ENCODE measurements around the gene PTBP2. TPM values are rescaled to one million over a fixed set of nuclear protein-coding genes. Genes with fewer than 3 reads are reported as not detected.

The PTBP2 gene
- 79.8 TPM for total RNA-seq

GRCh38 chr1:96721416-96722160 lies at the start of gene PTBP2:
Gene PTBP2, plus strand, starts transcription at chr1:96721784. Its CDS starts 81 bp downstream, at chr1:96721865.
- DNase-seq, result peak; percentile 95

DNA sequence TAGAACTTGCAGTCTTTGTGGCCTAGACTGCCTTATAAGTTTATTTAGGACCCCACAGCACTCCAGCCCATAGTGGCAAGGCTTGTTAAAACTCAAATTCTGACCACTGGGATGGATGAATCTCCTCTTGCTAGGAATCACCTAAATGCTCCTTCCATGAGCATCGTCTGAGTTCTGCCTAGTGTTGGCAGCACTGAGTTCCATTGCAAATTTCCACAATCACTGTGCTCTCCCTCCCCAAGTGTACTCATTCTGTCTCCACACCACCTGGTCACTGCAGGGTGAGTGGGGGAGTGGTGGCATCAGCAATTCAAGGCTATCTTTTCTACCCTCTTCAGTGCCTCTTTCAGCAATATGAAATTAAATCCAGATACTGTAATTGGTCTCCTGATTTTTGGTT lies 46.7 kb upstream of the PTBP2 start:
- DNase-seq, result no peak

DNA sequence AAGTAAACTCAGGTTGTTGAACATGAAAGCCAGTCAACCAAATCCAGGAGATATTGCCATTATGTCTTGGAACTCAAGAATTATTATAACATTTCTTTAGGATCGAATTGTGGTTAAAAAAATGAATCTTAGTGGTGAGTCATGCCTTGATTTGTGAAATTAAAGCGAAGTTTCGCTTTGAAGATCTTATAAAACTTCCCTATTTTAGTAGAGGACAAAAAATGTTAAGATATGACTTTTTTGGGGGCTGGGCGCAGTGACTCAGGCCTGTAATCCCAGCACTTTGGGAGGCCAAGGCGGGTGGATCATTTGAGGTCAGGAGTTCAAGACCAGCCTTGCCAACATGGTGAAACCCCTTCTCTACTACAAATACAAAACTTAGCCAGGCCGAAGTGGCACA lies 39.5 kb upstream of the PTBP2 start:
- no peak for DNase-seq

DNA sequence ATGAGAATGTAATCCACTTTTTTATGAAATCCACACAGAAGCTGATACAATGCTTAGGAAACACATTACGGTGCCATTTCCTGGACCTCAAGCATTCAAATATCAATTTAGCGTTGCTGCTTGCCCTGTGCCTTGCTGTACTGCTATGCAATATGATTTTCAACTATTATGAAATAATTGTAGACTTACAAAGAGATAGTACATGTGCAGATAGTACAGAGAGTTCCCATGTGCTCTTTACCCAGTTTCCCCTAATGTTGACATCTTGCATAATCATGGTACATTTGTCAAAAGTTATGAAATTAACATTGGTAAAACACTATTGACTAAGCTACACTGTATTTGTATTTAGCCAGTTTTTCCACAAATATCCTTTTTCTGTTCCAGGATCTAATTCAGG lies 37.7 kb upstream of the PTBP2 start:
- no peak for DNase-seq

- no peak for DNase-seq
Observed at GRCh38 chr1:96684744-96685143, 36.8 kb upstream of the PTBP2 start.

DNA sequence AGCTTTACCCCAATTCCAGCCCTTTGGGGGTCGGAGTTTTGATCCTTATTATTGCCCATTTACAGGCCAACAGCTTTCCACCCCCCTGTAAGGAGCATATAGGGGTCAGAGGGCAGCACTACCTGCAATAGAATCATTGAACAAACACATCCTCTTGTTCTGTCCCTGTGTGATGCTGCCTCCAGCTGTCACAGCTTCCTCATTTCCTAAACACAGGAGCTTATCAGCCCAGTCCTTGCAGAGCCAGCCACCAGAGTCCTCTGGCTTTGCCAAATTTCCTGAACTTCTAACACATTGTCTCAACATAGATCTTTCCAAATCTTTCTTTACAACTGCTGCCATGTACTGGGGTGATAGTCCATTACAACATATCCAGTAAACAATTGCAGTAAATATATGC lies 32.8 kb upstream of the PTBP2 start:
- no peak for DNase-seq

DNA sequence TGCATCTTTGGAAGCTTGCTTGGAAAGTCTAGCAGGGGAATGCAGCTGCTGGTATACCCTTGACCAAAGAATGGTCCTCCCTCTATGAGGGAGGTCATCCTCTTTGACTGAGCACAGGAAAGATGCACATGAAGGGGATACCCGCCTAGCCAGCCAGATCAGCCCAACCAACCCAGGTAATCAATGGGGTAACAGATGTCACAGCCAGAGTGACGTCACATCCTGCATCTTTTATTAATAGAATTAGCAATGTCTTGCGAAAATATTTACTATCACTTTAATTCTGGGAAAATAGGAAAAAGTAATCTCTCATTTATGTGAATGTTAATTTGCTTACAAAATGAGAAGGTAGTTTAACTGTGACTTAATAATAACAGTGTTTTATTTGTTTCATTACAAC lies 25.6 kb upstream of the PTBP2 start:
- DNase-seq, result no peak

DNA sequence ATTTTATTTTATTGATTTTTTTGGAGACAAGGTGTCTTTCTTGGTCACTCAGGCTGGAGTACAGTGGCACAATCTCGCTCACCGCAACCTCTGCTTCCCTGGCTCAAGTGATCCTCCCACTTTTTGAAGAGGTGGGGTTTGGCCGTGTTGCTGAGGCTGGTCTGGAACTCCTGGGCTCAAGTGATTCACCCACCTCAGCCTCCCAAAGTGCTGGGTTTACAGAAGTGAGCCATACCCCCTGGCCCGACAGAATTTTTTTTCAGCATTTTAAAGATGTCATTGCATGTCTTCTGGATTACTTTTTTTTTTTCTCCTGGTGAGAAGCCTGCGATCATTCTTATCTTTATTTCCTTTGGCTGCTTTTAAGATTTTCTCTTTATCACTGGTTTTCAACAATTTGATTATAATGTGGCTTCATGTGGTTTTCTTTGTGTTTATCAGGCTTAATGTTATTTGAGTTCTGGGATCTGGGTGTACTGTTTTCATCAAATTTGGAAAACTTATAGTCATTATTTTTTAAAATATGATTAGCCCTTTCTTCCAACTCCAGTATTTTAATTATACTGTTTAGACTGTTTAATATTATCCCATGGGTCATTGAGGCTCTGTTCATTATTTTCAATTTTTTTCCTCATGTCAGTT lies 23.1 kb upstream of the PTBP2 start:
- DNase-seq, result no peak

- no peak for DNase-seq
Observed at GRCh38 chr1:96703186-96703585, 18.4 kb upstream of the PTBP2 start.

DNA sequence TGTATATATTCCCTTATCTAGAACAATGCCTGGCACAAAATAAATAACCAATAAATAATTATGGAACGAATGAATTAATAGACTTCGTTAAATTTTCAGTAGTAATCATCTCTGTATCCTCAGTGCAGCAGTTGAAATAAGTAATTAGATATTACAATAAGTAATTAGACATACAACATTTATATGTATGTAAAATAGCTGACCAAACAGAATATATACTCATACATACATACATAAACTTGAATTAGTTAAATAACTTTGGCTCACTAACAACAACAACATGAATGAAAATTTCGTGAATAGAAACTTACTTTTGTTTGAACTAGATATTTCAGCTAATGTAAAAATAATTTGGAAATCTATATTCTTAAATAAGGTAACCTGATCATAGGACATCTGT lies 14.6 kb upstream of the PTBP2 start:
- no peak for DNase-seq

DNA sequence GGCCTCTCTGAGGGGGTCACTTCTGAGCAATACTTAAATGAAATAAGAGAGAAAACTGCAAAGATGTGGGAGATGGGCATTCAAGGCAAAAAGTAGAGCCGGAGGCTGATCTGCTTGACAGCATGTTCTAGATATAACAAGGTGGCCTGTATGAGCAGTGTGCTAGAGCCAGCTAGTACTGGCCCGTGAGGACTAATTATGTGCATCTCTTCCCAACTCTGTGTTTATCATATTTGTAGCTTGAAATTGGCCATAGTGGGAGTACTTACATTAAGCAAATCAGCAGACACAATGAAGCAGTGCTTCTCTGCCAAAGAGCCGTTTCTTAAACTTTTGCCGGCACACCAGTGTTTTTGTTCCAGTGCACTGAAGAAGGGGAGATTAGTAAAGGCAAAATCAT lies 13.1 kb upstream of the PTBP2 start:
- DNase-seq, result no peak

DNA sequence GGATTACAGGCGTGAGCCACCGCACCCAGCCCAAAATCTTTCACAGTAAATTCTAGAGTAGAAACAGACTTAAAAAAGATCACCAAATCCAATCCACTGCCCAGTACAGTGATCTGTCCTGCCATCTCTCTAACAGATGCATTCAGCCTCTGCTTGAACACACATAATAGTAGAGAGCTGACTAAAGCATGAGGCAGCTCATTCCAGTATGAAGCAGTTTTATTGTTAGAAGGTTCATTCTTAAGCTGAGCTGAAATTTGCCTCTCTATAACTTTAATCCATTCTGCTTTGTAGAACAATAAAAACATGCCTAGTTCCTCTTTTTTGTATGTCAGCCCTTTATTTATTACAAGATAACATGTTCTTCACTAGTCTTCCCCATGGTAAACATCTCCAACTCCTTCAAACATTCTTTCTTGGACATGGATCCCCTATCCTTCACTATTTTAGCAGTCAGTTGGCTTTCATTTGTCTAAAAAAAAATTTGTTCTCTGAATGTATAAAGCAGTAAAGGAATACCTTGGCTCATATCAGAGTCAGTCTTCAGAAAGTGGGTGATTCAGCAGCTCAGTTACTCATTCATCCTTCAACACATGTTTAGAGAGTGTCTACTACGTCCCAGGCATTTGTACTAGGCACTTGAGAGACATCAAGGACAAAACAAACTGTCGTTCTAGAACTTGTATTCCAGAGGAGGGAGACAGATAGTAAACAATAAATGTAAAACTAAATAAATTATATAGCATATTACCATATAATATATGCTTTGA lies 10.7 kb upstream of the PTBP2 start:
- no peak for DNase-seq

DNA sequence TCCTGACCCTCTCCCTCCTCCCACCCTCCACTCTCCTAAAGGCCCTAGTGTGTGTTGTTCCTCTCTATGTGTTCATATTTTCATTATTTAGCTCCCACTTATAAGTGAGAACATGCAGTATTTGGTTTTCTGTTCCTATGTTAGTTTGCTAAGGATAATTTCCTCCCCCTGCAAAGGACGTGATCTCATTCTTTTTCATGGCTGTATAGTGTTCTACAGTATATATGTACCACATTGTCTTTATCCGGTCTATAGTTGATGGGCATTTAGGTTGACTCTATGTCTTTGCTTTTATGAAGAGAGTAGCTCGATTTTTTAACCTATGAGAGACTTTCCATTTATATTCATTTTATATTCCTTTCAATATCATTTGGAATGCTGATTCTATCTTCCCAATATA lies 7.9 kb upstream of the PTBP2 start:
- DNase-seq, result no peak

- no peak for DNase-seq
Observed at GRCh38 chr1:96714881-96715280, 6.7 kb upstream of the PTBP2 start.

- no peak for DNase-seq
Observed at GRCh38 chr1:96715482-96715881, 6.1 kb upstream of the PTBP2 start.

DNA sequence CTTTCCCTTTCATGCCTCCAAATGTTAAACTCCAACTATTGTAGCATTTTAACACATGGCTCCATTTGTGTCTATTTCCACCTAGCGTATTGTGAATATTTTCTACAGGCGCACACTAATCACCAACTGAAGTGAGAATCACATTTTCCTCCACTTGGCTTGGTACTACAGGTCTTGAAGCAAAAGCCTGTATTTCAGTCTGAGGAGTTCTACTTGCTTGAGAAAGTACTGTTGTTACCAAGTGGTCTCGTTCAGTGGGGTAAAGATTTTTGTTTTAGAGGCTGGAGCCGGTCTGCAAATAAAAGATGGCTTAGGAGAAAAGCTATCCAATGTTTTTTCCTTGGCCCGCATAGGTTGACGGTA lies 550 bp upstream of the PTBP2 start:
- no peak for DNase-seq

GRCh38 chr1:96722161-96722922 lies 758 bp downstream of the PTBP2 start:
- peak; percentile 80 for DNase-seq

- peak; percentile 5 for DNase-seq
Observed at GRCh38 chr1:96722958-96723357, 1.4 kb downstream of the PTBP2 start.

- DNase-seq, result peak; percentile 21
Observed at GRCh38 chr1:96723377-96723776, 1.8 kb downstream of the PTBP2 start.

- no peak for DNase-seq
Observed at GRCh38 chr1:96723936-96724335, 2.4 kb downstream of the PTBP2 start.

DNA sequence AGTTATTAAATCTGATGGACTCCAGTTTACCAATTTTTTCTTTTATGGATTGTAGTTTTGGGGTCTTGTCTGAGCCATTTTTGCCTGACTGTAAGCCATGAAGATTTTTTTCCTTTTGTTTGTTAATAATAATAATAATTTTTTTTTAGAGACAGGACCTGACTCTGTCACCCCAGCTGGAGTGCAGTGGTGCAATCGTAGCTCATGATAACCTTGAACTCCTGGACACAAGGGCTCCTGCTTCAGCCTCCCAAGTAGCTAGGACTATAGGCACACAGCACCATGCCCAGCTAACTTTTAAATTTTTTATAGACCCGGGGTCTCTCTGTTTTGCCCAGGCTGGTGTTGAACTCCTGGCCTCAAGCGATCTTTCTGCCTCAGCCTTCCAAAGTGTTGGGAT lies 6.3 kb downstream of the PTBP2 start:
- DNase-seq, result no peak

- peak; percentile 4 for DNase-seq
Observed at GRCh38 chr1:96730574-96731298, 9.2 kb downstream of the PTBP2 start.

Measured in tongue (tissue), 2 donors.